GM06990 (cell line): Measurements from ENCODE around the gene LSM14A.
"Not testable (repeated sequence)": the region's sequence is repeated elsewhere in the genome, so short reads cannot be mapped to it uniquely, and the experiment has no call there.

Source experiments
- DNase-seq: peaks from one replicate; pipeline ENCODE4 v3.0.0-alpha.2; 2011; ENCODE audit not compliant: insufficient read length; ENCODE audit errors: extremely low read depth
- H3K27me3 ChIP-seq: replicated peaks from 2 replicates; pipeline ENCODE4 v1.6.0; 2011; ENCODE audit warnings: low read length; ENCODE audit not compliant: control insufficient read depth, insufficient read depth
- H3K36me3 ChIP-seq: 2 replicates; pipeline ENCODE4 v1.5.1; 2011; ENCODE audit warnings: low read length; ENCODE audit not compliant: control insufficient read depth, insufficient read depth
- H3K4me3 ChIP-seq: replicated peaks from 2 replicates; pipeline ENCODE4 v1.5.1; 2011; ENCODE audit warnings: low read depth, mild to moderate bottlenecking, control low read depth, low read length
- CTCF ChIP-seq: IDR thresholded peaks from 2 replicates; pipeline ENCODE4 v1.5.1; 2011; ENCODE audit warnings: low read length, control low read depth, mild to moderate bottlenecking, inconsistent platforms; ENCODE audit not compliant: insufficient read depth, poor library complexity, severe bottlenecking

The LSM14A gene

GRCh38 chr19:34215666-34216038, 43.3 kb downstream of the LSM14A start:
- H3K4me3 ChIP-seq = no peak overlapping the region
- H3K36me3 ChIP-seq = peaks cover 6% of the 10 kb centered on the region
- no peaks in the 10 kb centered on the region for H3K27me3 ChIP-seq
- DNase-seq = no peak
- TF ChIP-seq CTCF = no peak

DNA sequence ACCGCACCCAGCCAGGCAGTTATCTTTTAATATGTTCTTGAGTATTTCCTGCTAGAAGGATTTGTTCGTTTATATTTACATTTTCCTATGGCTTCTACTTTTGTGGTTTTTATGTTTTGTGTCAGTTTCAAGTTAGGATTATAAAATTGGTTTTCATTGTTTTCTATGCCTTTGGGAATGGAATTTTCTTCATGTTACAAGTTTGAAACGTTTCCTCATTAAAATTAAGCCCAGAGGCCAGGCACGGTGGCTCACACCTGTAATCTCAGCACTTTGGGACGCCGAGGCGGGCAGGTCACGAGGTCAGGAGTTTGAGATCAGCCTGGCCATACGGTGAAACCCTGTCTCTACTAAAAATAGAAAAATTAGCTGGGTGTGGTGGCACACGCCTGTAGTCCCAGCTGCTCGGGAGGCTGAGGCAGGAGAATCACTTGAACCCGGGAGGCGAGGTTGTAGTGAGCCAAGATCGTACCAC, 44.5 kb downstream of the LSM14A start:
- H3K27me3 ChIP-seq, DNase-seq, H3K4me3 ChIP-seq, H3K36me3 ChIP-seq: not testable (repeated sequence)

DNA sequence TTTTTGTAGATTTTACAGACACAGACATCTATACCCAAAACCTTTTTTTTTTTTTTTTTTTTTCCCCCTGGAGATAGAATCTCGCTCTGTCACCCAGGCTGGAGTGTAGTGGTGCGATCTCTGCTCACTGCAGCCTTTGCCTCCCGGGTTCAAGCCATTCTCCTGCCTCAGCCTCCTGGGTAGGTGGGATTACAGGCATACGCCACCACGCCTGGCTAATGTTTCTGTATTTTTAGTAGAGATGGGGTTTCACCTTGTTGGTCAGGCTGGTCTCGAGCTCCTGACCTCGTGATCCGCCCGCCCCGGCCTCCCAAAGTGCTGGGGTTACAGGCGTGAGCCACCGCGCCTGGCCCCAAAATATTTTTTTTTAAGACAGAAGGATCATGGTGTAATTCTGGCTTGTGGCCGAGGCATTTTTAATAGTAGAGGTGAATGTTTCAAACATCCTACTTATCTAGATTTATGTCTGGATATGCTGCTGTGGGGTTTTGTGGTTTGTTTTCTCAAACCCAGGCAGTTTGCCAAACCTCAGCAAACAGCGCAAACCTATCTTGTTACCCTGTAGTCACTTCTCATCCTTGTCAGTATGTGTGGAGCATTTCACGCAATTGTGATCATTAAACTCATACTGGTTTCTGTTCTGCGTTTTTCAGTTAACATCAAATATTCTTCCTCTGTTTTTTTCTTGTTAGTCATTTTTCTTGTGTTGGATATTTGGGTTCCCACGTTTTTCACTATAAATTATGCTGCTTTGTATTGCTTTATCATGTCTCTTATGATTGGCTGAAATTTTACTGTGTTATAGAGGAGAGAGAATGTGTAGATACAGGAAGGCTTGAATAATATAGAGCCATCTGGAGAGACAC, 45.9 kb downstream of the LSM14A start:
- peak; percentile 41 for DNase-seq
- no peaks in the 10 kb centered on the region for H3K27me3 ChIP-seq
- H3K36me3 ChIP-seq = peaks cover 14% of the 10 kb centered on the region
- TF ChIP-seq CTCF = no peak
- H3K4me3 ChIP-seq = no peak overlapping the region

GRCh38 chr19:34218818-34219164, 46.5 kb downstream of the LSM14A start:
- no peak for DNase-seq
- H3K4me3 ChIP-seq = no peak overlapping the region
- peaks cover 18% of the 10 kb centered on the region for H3K36me3 ChIP-seq
- no peaks in the 10 kb centered on the region for H3K27me3 ChIP-seq
- TF ChIP-seq CTCF = no peak

- H3K4me3 ChIP-seq = no peak overlapping the region
- DNase-seq = no peak
- peak; percentile 76 for TF ChIP-seq CTCF
- H3K27me3 ChIP-seq = no peaks in the 10 kb centered on the region
- H3K36me3 ChIP-seq = peaks cover 23% of the 10 kb centered on the region
These were observed 48.3 kb downstream of the LSM14A start for GRCh38 chr19:34220472-34221063.

DNA sequence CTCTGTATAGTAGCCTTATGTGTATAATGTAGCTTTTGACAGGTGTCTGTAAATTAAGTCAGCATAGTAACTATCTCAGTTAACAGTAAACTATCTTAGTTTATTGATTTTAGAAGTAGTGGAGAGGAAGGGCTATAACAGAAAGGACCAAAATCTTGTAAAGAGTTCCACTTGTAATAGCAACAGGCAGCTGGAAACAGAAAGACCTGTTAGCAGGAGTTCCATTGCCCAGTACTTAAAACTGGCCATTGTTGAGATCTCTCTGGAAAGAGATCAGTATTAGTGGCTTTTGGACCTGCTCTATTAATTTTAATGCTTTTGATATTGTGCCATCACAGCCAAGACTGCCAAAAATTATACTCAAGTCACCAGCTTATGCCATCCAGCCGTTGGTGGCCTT, 50.1 kb downstream of the LSM14A start:
- TF ChIP-seq CTCF = no peak
- no peaks in the 10 kb centered on the region for H3K27me3 ChIP-seq
- DNase-seq = no peak
- H3K4me3 ChIP-seq = no peak overlapping the region
- peaks cover 23% of the 10 kb centered on the region for H3K36me3 ChIP-seq
